ENCODE results near the gene RARG. TPM values are rescaled to one million over a fixed set of nuclear protein-coding genes. Genes with fewer than 3 reads are reported as not detected.

RARG gene
- polyA plus RNA-seq, 3 donors from 2014 or later = 2.9 to 10.1 (median 4.7) TPM

DNA sequence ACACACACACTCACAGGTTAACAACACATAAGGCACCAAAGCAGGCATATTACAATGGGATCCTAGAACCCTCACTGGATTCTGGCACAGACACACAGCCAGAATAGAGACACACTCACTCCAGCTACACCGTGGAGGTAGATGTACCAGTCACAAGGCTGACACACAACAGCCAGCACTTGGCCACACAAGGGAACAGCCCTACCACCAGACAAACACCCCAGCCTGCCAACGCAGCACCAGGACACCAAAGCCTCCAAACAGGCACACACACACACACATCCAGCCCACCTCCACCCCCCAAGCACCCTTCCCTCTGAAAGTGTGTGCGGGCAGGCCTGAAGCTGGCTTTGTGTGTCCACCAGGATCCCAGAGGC lies 14.1 kb downstream of the RARG start:
- peaks cover 12 to 24% (median 13%) of the 10 kb centered on the region in 3 donors for H3K27me3 Mint-ChIP-seq (ENCODE audit: low read depth in 3 of 3)
- H3K4me1 Mint-ChIP-seq = peaks cover 72 to 75% of the 10 kb centered on the region in 2 donors
- peaks cover 7 to 13% (median 9%) of the 10 kb centered on the region in 3 donors for H3K36me3 Mint-ChIP-seq
- H3K4me3 Mint-ChIP-seq = peak overlapping the region; percentile 84 to 90 (median 84)
- no peaks in the 10 kb centered on the region for H3K9me3 Mint-ChIP-seq
- no peak for DNase-seq
- H3K27ac Mint-ChIP-seq = peak overlapping the region; percentile 89 to 97 (median 94)

DNA sequence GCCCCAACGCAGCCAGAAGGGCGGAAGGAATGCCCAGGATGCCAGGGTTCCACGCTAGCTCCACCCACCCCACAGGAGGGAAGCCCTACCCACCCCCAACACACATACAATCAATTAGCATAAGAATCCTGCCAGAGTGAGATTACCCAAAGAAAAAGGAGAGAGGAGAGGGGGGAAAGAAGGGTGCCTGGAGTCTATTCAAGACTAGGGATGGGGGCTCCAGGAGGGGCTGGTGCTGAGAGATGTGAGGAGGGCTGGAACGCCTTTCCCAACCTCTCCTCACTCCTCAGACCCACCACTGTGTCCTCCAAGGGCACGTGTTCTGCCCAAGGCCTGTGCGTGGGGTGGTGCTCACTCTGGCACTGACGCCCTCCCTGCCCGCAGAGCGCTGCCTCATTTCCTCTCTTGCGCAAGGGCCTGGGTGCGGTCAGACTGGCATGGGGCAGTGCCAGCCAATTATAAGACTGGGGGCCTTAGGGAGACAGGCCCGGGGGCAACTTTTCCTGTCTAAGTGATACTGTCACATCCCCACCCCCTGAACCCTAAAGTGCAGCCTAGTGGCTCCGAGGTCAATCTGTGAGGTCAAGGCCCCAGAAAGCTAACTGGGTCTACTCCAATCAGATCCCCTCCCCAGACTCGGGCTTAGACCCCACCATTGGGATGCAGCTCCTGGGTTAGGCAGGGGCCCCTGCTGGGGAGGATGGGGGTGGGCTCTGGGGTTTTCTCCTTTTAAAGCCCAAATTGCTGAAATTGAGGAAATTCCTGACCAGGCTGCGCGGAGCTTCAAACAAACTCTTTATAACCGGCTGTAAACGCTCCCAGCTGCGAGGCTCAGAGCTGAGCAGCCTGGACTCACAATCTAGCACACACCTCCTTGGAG lies 14.7 kb downstream of the RARG start:
- Mint-ChIP-seq H3K36me3 (peaks cover 7 to 16% (median 9%) of the 10 kb centered on the region in 3 donors), H3K9me3 (no peaks in the 10 kb centered on the region), H3K27ac (peak overlapping the region; percentile 89 to 97 (median 94)), H3K4me1 (peaks cover 66 to 70% of the 10 kb centered on the region in 2 donors), H3K27me3 (ENCODE audit: low read depth in 3 of 3) (peaks cover 12 to 24% (median 14%) of the 10 kb centered on the region in 3 donors), H3K4me3 (peak overlapping the region; percentile 84 to 90 (median 84))
- peak; percentile 75 to 78 (median 75) for DNase-seq

DNA sequence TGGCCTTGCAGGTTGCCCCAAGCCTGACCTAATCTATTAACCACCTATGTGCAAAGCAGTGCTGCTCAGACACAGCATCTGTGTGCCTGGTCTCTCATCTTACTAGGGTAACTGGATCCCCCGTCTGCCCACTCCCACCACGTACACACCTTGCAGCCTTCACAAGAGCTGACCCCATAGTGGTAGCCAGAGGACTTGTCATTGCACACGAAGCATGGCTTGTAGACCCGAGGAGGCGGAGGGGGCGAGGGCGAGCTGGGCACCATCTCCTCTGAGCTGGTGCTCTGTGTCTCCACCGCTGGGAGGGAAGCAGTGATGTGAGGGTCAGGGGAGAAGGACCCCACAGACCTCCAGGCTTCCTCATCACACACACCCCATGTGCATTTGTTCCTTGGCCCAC lies 16.5 kb downstream of the RARG start:
- Mint-ChIP-seq H3K27me3 (ENCODE audit: low read depth in 3 of 3) (peaks cover 10 to 18% (median 10%) of the 10 kb centered on the region in 3 donors), H3K9me3 (no peaks in the 10 kb centered on the region), H3K4me3 (peak overlapping the region in 3 of 5 donors; percentile 11 to 88 (median 16)), H3K4me1 (peaks cover 63 to 64% of the 10 kb centered on the region in 2 donors), H3K36me3 (peaks cover 11 to 21% (median 15%) of the 10 kb centered on the region in 3 donors), H3K27ac (peak overlapping the region; percentile 89 to 97 (median 94))
- no peak for DNase-seq

DNA sequence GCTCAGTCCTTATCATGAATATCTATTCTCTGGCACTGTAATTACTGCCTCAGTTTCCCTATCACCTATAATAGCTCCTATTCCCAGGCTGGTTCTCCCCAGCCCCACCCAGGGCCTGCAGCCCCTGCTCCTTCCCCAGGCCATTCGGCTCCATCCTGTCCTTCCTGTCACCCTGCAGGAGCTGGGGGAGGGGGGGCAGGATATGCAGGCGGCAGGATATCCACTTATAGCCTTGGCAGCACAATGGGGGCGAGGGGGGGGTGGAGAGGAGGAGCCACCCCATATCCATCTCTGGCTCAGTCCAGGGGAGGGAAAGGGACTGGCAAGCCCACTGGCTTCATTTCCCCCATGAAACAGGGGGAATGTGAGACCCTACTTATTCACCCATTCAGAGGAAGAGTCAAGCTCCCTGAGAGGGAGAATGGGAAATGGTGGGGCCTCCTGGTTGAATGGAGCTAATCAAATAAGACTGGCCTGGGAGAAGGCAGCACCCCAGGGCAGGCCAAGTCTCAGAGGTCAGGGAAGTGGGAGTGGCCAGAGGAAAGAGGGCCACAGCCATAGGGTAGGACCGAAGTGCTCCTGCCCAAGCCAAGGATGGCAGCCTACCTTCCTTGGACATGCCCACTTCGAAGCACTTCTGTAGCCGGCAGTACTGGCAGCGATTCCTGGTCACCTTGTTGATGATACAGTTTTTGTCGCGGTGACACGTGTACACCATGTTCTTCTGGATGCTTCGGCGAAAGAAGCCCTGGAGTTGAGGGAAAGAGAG lies 17.1 kb downstream of the RARG start:
- Mint-ChIP-seq H3K4me3 (no peak overlapping the region), H3K27ac (peak overlapping the region; percentile 66 to 97 (median 92)), H3K9me3 (no peaks in the 10 kb centered on the region), H3K27me3 (ENCODE audit: low read depth in 3 of 3) (peaks cover 10 to 14% (median 12%) of the 10 kb centered on the region in 3 donors), H3K36me3 (peaks cover 11 to 21% (median 15%) of the 10 kb centered on the region in 3 donors), H3K4me1 (peaks cover 64 to 66% of the 10 kb centered on the region in 2 donors)
- no peak for DNase-seq

DNA sequence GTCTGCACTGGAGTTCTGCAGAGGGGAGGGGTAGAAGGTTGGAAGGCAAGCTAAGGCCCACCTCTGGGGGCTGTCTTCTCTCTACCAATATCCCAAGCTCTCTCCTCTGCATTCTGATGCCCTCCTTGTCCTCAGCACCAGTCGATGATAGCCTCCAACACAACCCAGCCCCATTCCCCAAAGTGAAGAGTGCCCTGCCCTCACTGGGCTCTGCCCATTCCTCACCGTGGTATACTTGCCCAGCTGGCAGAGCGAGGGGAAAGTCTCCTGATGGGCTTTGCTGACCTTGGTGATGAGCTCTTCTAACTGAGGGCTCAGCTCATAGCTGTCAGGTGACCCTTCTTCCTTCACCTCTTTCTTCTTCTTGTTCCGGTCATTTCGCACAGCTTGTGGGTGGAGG lies 17.8 kb downstream of the RARG start:
- no peaks in the 10 kb centered on the region for H3K9me3 Mint-ChIP-seq
- peaks cover 11 to 21% (median 15%) of the 10 kb centered on the region in 3 donors for H3K36me3 Mint-ChIP-seq
- no peak for DNase-seq
- H3K4me3 Mint-ChIP-seq = no peak overlapping the region
- H3K27ac Mint-ChIP-seq = peak overlapping the region in 3 of 6 donors; percentile 66 to 80 (median 74)
- peaks cover 6 to 10% (median 7%) of the 10 kb centered on the region in 3 donors for H3K27me3 Mint-ChIP-seq (ENCODE audit: low read depth in 3 of 3)
- H3K4me1 Mint-ChIP-seq = peaks cover 65 to 66% of the 10 kb centered on the region in 2 donors

DNA sequence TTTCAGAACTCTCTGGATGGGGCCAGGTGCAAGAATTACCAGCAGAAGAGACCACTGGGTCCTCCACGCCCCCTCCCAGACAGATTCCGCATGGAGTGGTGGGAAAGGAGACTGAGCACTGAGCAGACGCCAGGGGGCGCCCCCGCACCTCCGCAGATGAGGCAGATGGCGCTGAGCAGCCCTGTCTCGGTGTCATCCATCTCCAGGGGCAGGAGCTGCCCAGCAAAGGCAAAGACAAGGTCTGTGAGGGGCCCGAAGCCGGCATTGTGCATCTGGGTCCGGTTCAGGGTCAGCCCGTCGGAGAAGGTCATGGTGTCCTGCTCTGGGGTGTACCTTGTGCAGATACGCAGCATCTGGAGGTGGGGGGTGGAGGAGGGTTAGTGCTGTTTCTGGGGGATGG lies 18.7 kb downstream of the RARG start:
- Mint-ChIP-seq H3K36me3 (peaks cover 11 to 21% (median 18%) of the 10 kb centered on the region in 3 donors), H3K27ac (peak overlapping the region in 4 of 6 donors; percentile 25 to 74 (median 50)), H3K4me1 (peaks cover 66 to 68% of the 10 kb centered on the region in 2 donors), H3K4me3 (no peak overlapping the region), H3K9me3 (no peaks in the 10 kb centered on the region), H3K27me3 (ENCODE audit: low read depth in 3 of 3) (peaks cover 4 to 9% (median 7%) of the 10 kb centered on the region in 3 donors)
- peak; percentile 77 to 83 (median 79) for DNase-seq

DNA sequence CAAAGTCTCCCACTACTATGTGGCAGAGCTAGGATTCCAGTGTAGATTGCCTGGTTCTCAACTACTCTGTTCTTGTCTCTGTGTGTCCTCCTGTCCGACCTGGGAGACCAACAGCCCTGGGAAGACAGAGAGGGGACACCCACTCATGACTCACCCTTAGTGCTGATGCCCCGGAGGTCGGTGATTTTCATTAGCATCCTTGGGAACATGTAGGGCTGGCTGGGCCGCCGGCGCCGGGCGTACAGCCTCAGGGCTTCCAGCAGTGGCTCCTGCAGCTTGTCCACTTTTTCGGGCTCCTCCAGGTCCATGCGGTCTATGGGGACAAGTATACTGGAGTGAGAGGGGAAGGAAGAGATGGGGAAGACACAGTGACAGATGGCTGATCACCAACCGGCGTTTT lies 19.1 kb downstream of the RARG start:
- Mint-ChIP-seq H3K4me1 (peaks cover 66 to 68% of the 10 kb centered on the region in 2 donors), H3K36me3 (peaks cover 11 to 21% (median 18%) of the 10 kb centered on the region in 3 donors), H3K9me3 (no peaks in the 10 kb centered on the region), H3K4me3 (no peak overlapping the region), H3K27ac (peak overlapping the region in 1 of 6 donors; percentile 74), H3K27me3 (ENCODE audit: low read depth in 3 of 3) (peaks cover 4 to 9% (median 7%) of the 10 kb centered on the region in 3 donors)
- DNase-seq = no peak

DNA sequence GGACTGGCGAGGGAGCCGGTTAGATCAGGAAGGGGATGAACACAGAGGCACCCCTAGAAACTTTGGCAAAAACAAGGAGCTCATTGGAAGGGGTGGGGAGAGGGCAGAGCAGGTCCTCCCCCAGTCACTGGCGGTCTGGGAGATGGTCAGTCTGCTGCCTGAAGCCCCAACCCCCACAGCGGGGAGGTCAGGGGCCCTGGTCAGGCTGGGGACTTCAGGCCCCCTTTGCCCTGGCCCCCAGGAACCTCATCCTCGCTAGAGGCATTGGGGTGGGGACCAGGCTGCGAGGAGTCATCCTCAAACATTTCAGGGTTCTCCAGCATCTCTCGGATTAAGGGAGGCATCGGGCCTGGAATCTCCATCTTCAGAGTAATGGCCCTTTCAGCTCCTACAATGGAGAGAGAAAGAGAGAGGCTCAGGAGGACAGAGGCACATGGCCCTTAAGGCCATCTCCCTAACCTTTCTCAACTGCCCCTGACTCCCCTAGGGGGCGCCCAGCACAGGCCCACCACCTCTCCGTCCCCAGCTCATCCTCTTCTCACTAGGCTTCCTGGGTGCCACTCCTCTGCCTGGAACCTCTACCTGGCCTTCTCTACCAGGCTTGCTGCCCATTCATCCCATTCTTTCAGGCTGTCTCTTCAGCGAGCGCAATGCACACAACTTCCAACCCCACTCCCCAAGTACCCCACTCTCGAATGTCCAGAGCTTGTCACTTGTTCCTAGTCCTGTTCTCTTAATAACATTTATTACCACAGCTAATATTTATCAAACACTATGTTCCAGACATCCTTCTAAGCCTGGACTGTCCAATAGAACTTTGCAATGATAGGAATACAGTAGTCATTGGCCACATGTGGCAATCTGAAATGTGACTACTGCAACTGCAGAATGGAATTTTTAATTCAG lies 20.3 kb downstream of the RARG start:
- H3K27me3 Mint-ChIP-seq (ENCODE audit: low read depth in 3 of 3) = peaks cover 3 to 6% (median 4%) of the 10 kb centered on the region in 3 donors
- H3K36me3 Mint-ChIP-seq = peaks cover 11 to 21% (median 18%) of the 10 kb centered on the region in 3 donors
- peak overlapping the region in 1 of 6 donors; percentile 24 for H3K27ac Mint-ChIP-seq
- peaks cover 66% of the 10 kb centered on the region in 2 donors for H3K4me1 Mint-ChIP-seq
- no peak for DNase-seq
- no peaks in the 10 kb centered on the region for H3K9me3 Mint-ChIP-seq
- H3K4me3 Mint-ChIP-seq = no peak overlapping the region

DNA sequence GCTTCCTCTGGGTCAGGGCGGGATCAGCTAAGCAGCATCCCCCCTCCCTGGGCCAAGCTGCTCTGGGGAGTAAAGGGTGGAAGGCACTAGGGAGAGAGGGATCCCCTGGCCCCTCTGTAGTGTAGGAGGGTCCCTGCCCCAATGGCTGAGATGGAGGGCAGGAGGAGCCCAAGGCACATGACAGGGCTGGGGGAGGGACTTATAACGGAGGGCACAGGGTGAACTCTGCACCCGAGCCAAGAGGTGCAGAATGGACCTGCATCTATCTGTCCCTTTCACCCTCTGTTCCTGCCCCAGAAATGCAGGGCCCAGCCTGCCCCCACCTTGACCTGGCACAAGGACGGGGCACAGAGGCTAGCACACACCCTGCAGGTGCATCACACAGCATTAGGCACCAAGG lies 21.2 kb downstream of the RARG start:
- H3K27ac Mint-ChIP-seq = no peak overlapping the region
- H3K27me3 Mint-ChIP-seq (ENCODE audit: low read depth in 3 of 3) = peaks cover 0 to 4% (median 4%) of the 10 kb centered on the region in 3 donors
- peaks cover 66% of the 10 kb centered on the region in 2 donors for H3K4me1 Mint-ChIP-seq
- no peak overlapping the region for H3K4me3 Mint-ChIP-seq
- no peaks in the 10 kb centered on the region for H3K9me3 Mint-ChIP-seq
- DNase-seq = no peak
- peaks cover 11 to 21% (median 18%) of the 10 kb centered on the region in 3 donors for H3K36me3 Mint-ChIP-seq

DNA sequence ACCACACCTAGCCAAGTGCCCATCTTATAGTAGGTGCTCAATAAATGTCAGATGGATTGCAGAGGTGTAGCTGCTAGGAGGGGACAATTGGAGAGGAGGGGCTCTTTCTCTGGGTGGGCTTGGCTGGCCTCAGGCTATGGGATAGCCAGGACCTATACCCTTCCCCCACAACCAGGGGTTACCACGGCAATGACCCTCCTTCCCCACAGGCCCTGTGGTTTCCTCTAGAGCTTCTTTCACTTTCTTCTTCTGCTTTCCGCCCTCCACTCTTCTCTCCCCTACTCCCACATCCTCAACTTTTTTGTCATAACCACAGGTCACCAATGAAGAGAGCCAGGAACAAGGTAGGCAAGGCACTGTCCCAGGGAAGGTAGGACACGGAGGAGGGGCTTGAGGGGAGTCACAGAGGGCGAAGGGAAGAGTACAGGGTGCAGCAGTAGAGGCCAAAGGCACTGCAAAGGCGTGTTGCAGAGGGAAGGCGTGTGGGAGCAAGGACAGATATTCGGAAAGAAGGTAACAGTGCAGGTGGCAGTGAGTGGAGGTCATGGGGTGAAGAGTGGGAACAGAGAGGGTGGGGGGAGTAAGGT lies 23.0 kb downstream of the RARG start:
- Mint-ChIP-seq H3K27ac (peak overlapping the region; percentile 74 to 96 (median 92)), H3K4me3 (peak overlapping the region; percentile 82 to 93 (median 89)), H3K27me3 (ENCODE audit: low read depth in 3 of 3) (peaks cover 0 to 4% (median 1%) of the 10 kb centered on the region in 3 donors), H3K4me1 (peaks cover 71% of the 10 kb centered on the region in 2 donors), H3K9me3 (no peaks in the 10 kb centered on the region), H3K36me3 (peaks cover 11 to 16% (median 15%) of the 10 kb centered on the region in 3 donors)
- DNase-seq = peak; percentile 49 to 50 (median 50)

DNA sequence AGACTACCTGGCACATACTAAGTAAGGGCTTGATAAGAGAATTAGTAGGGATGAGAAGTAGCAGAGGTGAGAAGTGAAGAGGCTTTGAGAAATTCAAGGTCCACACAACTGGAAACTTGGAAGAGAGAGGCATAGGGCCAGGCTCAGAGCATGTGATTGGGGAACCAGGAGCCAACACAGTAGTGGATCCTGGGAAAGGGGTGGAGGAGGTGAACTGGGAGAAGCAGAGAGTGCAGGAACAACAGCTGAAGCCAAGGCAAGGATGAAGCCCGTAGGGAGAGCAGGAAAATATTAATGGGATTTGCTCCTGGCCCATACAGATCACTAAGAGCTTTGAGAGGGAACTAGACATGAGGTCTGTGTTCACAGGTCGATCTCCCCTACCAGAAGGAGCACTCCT lies 23.6 kb downstream of the RARG start:
- DNase-seq = no peak
- H3K9me3 Mint-ChIP-seq = no peaks in the 10 kb centered on the region

DNA sequence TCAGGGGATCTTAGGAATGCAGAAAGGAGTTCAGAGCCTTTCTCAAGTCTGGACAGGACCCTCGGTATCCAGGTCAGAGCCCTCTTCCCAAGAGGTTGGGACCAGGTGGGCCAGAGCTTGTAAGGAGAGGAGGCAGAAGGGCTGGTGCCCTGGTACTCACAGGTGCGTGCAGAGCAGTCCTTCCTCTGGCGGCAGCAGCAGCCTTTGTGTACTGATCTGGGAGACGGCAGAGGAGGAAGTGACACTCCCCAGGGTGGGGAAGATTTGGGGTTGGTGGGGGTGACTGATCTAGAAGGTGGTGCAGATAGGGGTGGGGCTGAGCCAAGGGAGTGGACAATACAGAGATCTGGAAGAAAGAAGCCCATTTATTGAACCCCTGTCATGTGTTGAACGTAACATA lies 25.0 kb downstream of the RARG start, which contains the start of gene ITGB7:
Gene ITGB7, minus strand, starts transcription at position 210 of the 400 bp plus-strand sequence. CDS start 6,808 bp downstream, outside the sequence.
- Mint-ChIP-seq H3K27me3 (ENCODE audit: low read depth in 3 of 3) (peaks cover 0 to 2% (median 0%) of the 10 kb centered on the region in 3 donors), H3K36me3 (peaks cover 7 to 8% (median 7%) of the 10 kb centered on the region in 3 donors), H3K9me3 (no peaks in the 10 kb centered on the region), H3K4me1 (peaks cover 71 to 72% of the 10 kb centered on the region in 2 donors), H3K4me3 (peak within 1 kb of the TSS; percentile 82 to 92 (median 89)), H3K27ac (peak within 1 kb of the TSS; percentile 74 to 96 (median 90))
- DNase-seq = peak; percentile 48 to 57 (median 50)

More for the DNA sequence above, 23.6 kb downstream of the RARG start:
- peak overlapping the region; percentile 82 to 93 (median 89) for H3K4me3 Mint-ChIP-seq
- H3K27me3 Mint-ChIP-seq (ENCODE audit: low read depth in 3 of 3) = peaks cover 0 to 2% (median 1%) of the 10 kb centered on the region in 3 donors
- peaks cover 71% of the 10 kb centered on the region in 2 donors for H3K4me1 Mint-ChIP-seq
- peak overlapping the region; percentile 74 to 96 (median 92) for H3K27ac Mint-ChIP-seq
- H3K36me3 Mint-ChIP-seq = peaks cover 7 to 11% (median 11%) of the 10 kb centered on the region in 3 donors
